Panc1 (cell line): Measurements from ENCODE around the gene PHC2. TPM values are rescaled to one million over a fixed set of nuclear protein-coding genes. Genes with fewer than 3 reads are reported as not detected.

Experiments used
- ATAC-seq: fragments of 200-7000 bp; cut with Tn5 transposase; 2 replicates; pipeline ENCODE4 v1.9.1; 2020; ENCODE audit warnings: mild to moderate bottlenecking, moderate library complexity
- BruUV-seq: library from RNA; stranded (reverse); fragments of 400-500 nt; replicated peaks from 2 replicates; lab custom pipeline; 2021; lab: Mats Ljungman, UMichigan
- CTCF ChIA-PET: fragments of 300-600 bp; sonication (Branson Sonifier 250); formaldehyde crosslinking; loops from one replicate; lab custom pipeline; 2022; ENCODE audit warnings: antibody characterized with exemption; lab: Charles Lee
- POLR2A ChIA-PET: fragments of 300-600 bp; sonication (Branson Sonifier 250); formaldehyde crosslinking; loops from one replicate; lab custom pipeline; 2022; ENCODE audit warnings: antibody characterized with exemption; lab: Charles Lee
- DNase-seq: peaks from one replicate; pipeline ENCODE4 v3.0.0-alpha.2; 2010; ENCODE audit warnings: low read depth, low spot score
- H3K27ac ChIP-seq: 2 replicates; pipeline ENCODE4 v1.5.1; 2011; ENCODE audit warnings: mild to moderate bottlenecking, low read length, inconsistent platforms
- H3K27me3 ChIP-seq: fragments of 200-500 bp; sonication (Bioruptor generic); 2 replicates; pipeline ENCODE4 v1.6.0; 2014; ENCODE audit warnings: low read length, inconsistent platforms; ENCODE audit not compliant: control insufficient read depth, insufficient read depth
- H3K36me3 ChIP-seq: fragments of 200-500 bp; sonication (Bioruptor generic); 2 replicates; pipeline ENCODE4 v1.5.1; 2014; ENCODE audit warnings: inconsistent platforms, mild to moderate bottlenecking, low read length, moderate library complexity; ENCODE audit not compliant: control insufficient read depth, insufficient read depth
- H3K4me1 ChIP-seq: 2 replicates; pipeline ENCODE4 v1.5.1; 2011; ENCODE audit warnings: inconsistent platforms, mild to moderate bottlenecking, low read length, moderate library complexity; ENCODE audit not compliant: control insufficient read depth, insufficient read depth
- H3K4me3 ChIP-seq, 2 experiments: 2 replicates each; pipeline ENCODE4 v1.5.1; 2011 to 2012; ENCODE audit warnings: low read depth in 2 of 2, low read length in 2 of 2, mild to moderate bottlenecking in 2 of 2, inconsistent platforms in 1 of 2, moderate library complexity in 1 of 2
- H3K9me3 ChIP-seq: fragments of 200-500 bp; sonication (Bioruptor generic); 2 replicates; pipeline ENCODE4 v1.5.1; 2014; ENCODE audit warnings: low read depth, mild to moderate bottlenecking, inconsistent platforms, low read length, moderate library complexity; ENCODE audit not compliant: control insufficient read depth, insufficient read depth
- CTCF ChIP-seq: fragments of 450-650 bp; IDR thresholded peaks from 2 replicates; pipeline ENCODE4 v1.5.1; 2017; ENCODE audit warnings: mild to moderate bottlenecking
- POLR2AphosphoS5 ChIP-seq: IDR thresholded peaks from 2 replicates; pipeline ENCODE4 v1.6.1; 2012; ENCODE audit warnings: mild to moderate bottlenecking, low read depth, low read length, moderate library complexity
- SIN3A ChIP-seq: IDR thresholded peaks from 2 replicates; pipeline ENCODE4 v1.6.1; 2012; ENCODE audit warnings: low read depth, mild to moderate bottlenecking, low read length, moderate library complexity, borderline replicate concordance; ENCODE audit not compliant: insufficient read depth
- TCF7L2 ChIP-seq: IDR thresholded peaks from 2 replicates; pipeline ENCODE4 v1.6.1; 2011; ENCODE audit warnings: mild to moderate bottlenecking, low read depth, low read length, inconsistent platforms
- in situ Hi-C: cut with HindIII; loops from 2 replicates; pipeline ENCODE4 v1.10.0; 2016; ENCODE audit warnings: low sequenced_read_pairs, low pct_unique_long_range_greater_than_20kb
- intact Hi-C: fragments of 100-400 bp; cut with micrococcal nuclease; formaldehyde crosslinking; loops from one replicate; pipeline ENCODE4 v1.10.0; 2022; ENCODE audit not compliant: unreplicated experiment
- total RNA-seq: library from RNA; stranded (reverse); gene quantifications from one replicate; pipeline ENCODE4 v1.2.1, GENCODE V29; 2021; ENCODE audit not compliant: unreplicated experiment
- TF ChIP-seq, protein P1 (sequence below), 2 experiments: IDR thresholded peaks; 2 replicates each; pipeline ENCODE4 v1.6.1; 2011 to 2012; ENCODE audit warnings: low read depth in 2 of 2, control low read depth in 1 of 2, low read length in 1 of 2, mild to moderate bottlenecking in 1 of 2, moderate library complexity in 1 of 2; ENCODE audit not compliant: insufficient read depth in 1 of 2

The PHC2 gene
- total RNA-seq, 1 experiment from 2014 or later, result 122 TPM

- Histone ChIP-seq H3K4me1 (no peaks in the 10 kb centered on the region), H3K36me3 (no peaks in the 10 kb centered on the region), H3K4me3 (no peak overlapping the region), H3K27me3 (no peaks in the 10 kb centered on the region), H3K27ac (no peak overlapping the region), H3K9me3 (no peaks in the 10 kb centered on the region)
- no TSS peak for BruUV-seq
- CTCF ChIA-PET, result no interaction called here
- in situ Hi-C loops (no loop called here), intact Hi-C loops (no loop called here)
- TF ChIP-seq, protein P1, sequence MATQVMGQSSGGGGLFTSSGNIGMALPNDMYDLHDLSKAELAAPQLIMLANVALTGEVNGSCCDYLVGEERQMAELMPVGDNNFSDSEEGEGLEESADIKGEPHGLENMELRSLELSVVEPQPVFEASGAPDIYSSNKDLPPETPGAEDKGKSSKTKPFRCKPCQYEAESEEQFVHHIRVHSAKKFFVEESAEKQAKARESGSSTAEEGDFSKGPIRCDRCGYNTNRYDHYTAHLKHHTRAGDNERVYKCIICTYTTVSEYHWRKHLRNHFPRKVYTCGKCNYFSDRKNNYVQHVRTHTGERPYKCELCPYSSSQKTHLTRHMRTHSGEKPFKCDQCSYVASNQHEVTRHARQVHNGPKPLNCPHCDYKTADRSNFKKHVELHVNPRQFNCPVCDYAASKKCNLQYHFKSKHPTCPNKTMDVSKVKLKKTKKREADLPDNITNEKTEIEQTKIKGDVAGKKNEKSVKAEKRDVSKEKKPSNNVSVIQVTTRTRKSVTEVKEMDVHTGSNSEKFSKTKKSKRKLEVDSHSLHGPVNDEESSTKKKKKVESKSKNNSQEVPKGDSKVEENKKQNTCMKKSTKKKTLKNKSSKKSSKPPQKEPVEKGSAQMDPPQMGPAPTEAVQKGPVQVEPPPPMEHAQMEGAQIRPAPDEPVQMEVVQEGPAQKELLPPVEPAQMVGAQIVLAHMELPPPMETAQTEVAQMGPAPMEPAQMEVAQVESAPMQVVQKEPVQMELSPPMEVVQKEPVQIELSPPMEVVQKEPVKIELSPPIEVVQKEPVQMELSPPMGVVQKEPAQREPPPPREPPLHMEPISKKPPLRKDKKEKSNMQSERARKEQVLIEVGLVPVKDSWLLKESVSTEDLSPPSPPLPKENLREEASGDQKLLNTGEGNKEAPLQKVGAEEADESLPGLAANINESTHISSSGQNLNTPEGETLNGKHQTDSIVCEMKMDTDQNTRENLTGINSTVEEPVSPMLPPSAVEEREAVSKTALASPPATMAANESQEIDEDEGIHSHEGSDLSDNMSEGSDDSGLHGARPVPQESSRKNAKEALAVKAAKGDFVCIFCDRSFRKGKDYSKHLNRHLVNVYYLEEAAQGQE (IDR thresholded peaks at IDR 0.05; ENCODE audit: insufficient read depth in 1 of 2, low read depth in 2 of 2, low read length in 1 of 2), result no peak
- TF ChIP-seq TCF7L2 (no peak), CTCF (no peak), POLR2AphosphoS5 (no peak), SIN3A (no peak)
- DNase-seq (no peak), ATAC-seq (no peak; the same call in 1 of the 2 replicates)
- POLR2A ChIA-PET, result no interaction called here
Measured at GRCh38 chr1:33443080-33443704, 12.3 kb upstream of the PHC2 start.

GRCh38 chr1:33442141-33442540 is 11.2 kb upstream of the PHC2 start:
- no peak for ATAC-seq
- no peaks in the 10 kb centered on the region for H3K4me1 ChIP-seq

GRCh38 chr1:33441088-33441745 is 10.3 kb upstream of the PHC2 start:
- H3K4me3 ChIP-seq, result no peak overlapping the region
- no peaks in the 10 kb centered on the region for H3K36me3 ChIP-seq
- no peaks in the 10 kb centered on the region for H3K27me3 ChIP-seq
- in situ Hi-C loops (no loop called here), intact Hi-C loops (no loop called here)
- ATAC-seq, result no peak
- no peaks in the 10 kb centered on the region for H3K9me3 ChIP-seq
- CTCF ChIA-PET, result interaction anchor here (0.9 kb wide), 1 partner anchor 15 kb away, joined by 3 read pairs; no protein-coding TSS in a partner anchor
- POLR2A ChIA-PET, result no interaction called here
- no peak for TF ChIP-seq POLR2AphosphoS5
- TF ChIP-seq, protein P1 (IDR thresholded peaks at IDR 0.05; ENCODE audit: insufficient read depth in 1 of 2, low read depth in 2 of 2, low read length in 1 of 2), result no peak
- TF ChIP-seq CTCF, result no peak
- H3K4me1 ChIP-seq, result no peaks in the 10 kb centered on the region
- no TSS peak for BruUV-seq
- no peak for DNase-seq
- H3K27ac ChIP-seq, result no peak overlapping the region

More at GRCh38 chr1:33442141-33442540, 11.2 kb upstream of the PHC2 start:
- Histone ChIP-seq H3K27ac (no peak overlapping the region), H3K36me3 (no peaks in the 10 kb centered on the region), H3K9me3 (no peaks in the 10 kb centered on the region), H3K27me3 (no peaks in the 10 kb centered on the region), H3K4me3 (no peak overlapping the region)
- TF ChIP-seq SIN3A, result no peak
- intact Hi-C loops (no loop called here), in situ Hi-C loops (no loop called here)
- ChIA-PET POLR2A (no interaction called here), CTCF (interaction anchor here (0.9 kb wide), 1 partner anchor 14 kb away, joined by 3 read pairs; no protein-coding TSS in a partner anchor)
- no TSS peak for BruUV-seq
- DNase-seq, result no peak
